Mucosa of stomach (tissue), 1 donor: Measurements from ENCODE around the gene NFKBIB.
A peak's percentile ranks its signal among the peaks of the same experiment; 100 is the strongest.
"Not testable (repeated sequence)": the region's sequence is repeated elsewhere in the genome, so short reads cannot be mapped to it uniquely, and the experiment has no call there.

Source experiments
- H3K27me3 ChIP-seq: one replicate; pipeline ENCODE4 v1.7.0; 2013; ENCODE audit warnings: mild to moderate bottlenecking, low read length; ENCODE audit not compliant: control insufficient read depth, insufficient read depth
- H3K36me3 ChIP-seq: one replicate; pipeline ENCODE4 v1.7.0; 2013; ENCODE audit warnings: low read length; ENCODE audit not compliant: control insufficient read depth, insufficient read depth
- H3K4me1 ChIP-seq: one replicate; pipeline ENCODE4 v1.7.0; 2013; ENCODE audit warnings: mild to moderate bottlenecking, low read length; ENCODE audit not compliant: control insufficient read depth, insufficient read depth
- H3K4me3 ChIP-seq: one replicate; pipeline ENCODE4 v1.7.0; 2013; ENCODE audit warnings: low read length
- H3K9ac ChIP-seq: one replicate; pipeline ENCODE4 v1.7.0; 2013; ENCODE audit warnings: mild to moderate bottlenecking, low read length, moderate library complexity
- H3K9me3 ChIP-seq: one replicate; pipeline ENCODE4 v1.7.0; 2013; ENCODE audit warnings: mild to moderate bottlenecking, low read length, moderate library complexity; ENCODE audit not compliant: control insufficient read depth
- donor health status: Pancreatic carcinoma.

NFKBIB gene

GRCh38 chr19:38862321-38863059 lies 37.3 kb upstream of the NFKBIB start:
- Histone ChIP-seq H3K27me3 (no peaks in the 10 kb centered on the region), H3K36me3 (no peaks in the 10 kb centered on the region), H3K4me1 (peaks cover 36% of the 10 kb centered on the region), H3K9me3 (no peaks in the 10 kb centered on the region), H3K4me3 (no peak overlapping the region), H3K9ac (no peak overlapping the region)

GRCh38 chr19:38867171-38867780 lies 32.5 kb upstream of the NFKBIB start:
- Histone ChIP-seq H3K27me3 (no peaks in the 10 kb centered on the region), H3K9me3 (no peaks in the 10 kb centered on the region), H3K9ac (no peak overlapping the region), H3K36me3 (no peaks in the 10 kb centered on the region), H3K4me1 (peaks cover 44% of the 10 kb centered on the region), H3K4me3 (no peak overlapping the region)

GRCh38 chr19:38868551-38868950 lies 31.2 kb upstream of the NFKBIB start:
- no peaks in the 10 kb centered on the region for H3K9me3 ChIP-seq
- H3K27me3 ChIP-seq = no peaks in the 10 kb centered on the region
- H3K36me3 ChIP-seq = no peaks in the 10 kb centered on the region
- H3K9ac ChIP-seq = no peak overlapping the region
- no peak overlapping the region for H3K4me3 ChIP-seq
- peaks cover 35% of the 10 kb centered on the region for H3K4me1 ChIP-seq

DNA sequence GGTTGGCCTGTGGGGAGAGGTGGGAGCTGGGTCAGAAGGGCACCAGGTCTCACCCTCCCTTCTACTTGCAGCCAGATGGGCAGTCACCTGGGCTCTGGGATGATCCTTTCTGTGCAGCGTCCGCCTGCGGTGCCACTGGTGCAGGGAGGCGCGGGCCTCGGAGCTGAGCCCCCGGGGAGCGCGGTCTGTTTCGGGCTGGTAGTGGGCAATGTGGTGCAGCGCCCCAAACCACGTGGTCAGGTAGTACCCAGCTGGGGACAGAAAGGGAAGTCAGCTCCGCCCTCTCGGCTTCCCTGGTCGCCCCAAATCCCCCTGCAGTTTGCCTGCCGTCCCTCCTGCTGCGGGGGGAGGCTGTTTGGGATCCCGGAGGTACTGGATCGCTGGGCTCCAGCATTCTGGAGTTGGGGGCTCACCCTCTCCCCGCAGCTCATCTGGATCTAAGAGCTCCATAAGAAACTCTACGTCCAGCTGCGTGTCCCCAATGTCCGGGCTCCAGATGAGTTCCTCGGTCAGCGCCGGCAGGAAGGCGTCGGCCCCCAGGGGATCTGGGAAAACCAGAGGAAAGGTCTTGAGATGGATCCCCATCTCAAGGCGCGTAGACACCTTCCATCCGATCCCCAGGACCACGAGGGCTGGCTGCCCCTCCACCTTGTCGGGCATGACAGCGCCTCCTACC lies 30.5 kb upstream of the NFKBIB start:
- peak overlapping the region; percentile 12 for H3K4me3 ChIP-seq
- peaks cover 34% of the 10 kb centered on the region for H3K4me1 ChIP-seq
- no peaks in the 10 kb centered on the region for H3K9me3 ChIP-seq

DNA sequence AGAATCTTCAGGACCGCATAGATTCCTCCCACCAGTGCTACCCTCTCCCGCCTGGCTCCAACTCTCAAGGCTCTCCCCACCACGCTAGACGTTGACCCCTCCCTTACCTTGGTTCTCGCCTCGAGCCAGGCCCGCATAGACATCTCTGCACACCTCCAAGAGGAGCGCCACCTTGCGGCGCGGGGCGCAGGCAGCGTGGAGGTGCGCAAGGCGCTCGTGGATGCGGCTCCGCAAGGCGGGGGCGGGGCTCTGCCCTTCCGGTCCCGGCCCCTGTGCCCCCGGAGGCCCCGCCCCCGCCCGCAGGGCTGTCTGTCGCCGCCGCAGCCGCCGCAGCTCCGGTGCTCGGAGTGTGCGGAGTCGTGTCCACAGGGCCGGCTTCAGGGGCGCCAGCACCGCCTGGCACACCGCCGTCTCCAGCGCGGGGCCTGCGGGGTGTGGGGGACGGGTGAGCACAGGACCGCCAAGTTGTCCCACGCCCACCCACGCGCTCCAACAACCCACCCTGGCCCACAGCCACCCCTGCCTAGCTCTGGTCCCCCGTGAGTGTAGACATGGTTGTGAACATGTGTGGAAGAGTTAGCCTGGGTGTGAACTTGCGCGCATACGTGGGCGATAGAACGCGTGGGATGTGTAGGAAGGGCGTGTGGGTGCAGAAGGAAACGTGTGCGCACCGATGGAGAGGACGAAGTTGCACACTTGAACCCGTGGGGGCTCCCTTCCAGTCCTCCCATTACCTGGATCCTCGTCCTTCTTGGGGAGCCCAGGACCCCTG lies 29.7 kb upstream of the NFKBIB start:
- no peaks in the 10 kb centered on the region for H3K36me3 ChIP-seq
- peak overlapping the region; percentile 12 for H3K4me3 ChIP-seq
- peak overlapping the region; percentile 66 for H3K9ac ChIP-seq
- H3K9me3 ChIP-seq = no peaks in the 10 kb centered on the region
- no peaks in the 10 kb centered on the region for H3K27me3 ChIP-seq
- peaks cover 27% of the 10 kb centered on the region for H3K4me1 ChIP-seq

More for the DNA sequence above, 30.5 kb upstream of the NFKBIB start:
- no peaks in the 10 kb centered on the region for H3K27me3 ChIP-seq
- peak overlapping the region; percentile 66 for H3K9ac ChIP-seq
- no peaks in the 10 kb centered on the region for H3K36me3 ChIP-seq

DNA sequence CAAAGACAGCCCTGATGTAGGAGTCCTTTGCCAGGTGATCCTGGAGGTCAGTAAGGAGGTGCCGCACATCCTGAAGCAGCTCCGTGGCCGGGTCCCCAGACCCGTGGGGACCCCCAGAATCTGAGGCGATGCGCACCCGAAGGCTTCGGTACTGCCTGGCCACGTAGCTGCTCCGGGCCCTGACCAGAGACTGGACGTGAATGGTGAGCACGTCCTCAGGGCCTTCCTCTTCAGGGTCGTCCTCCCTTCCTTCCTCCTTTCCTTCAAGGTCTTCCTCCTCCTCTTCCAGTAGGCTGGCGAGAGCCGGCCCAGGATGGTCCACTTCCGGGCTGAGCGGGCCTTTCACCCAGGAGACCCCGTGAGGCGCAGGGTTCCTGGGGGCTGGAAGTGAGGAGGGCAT lies 29.2 kb upstream of the NFKBIB start:
- Histone ChIP-seq H3K4me1 (peaks cover 21% of the 10 kb centered on the region), H3K36me3 (no peaks in the 10 kb centered on the region), H3K4me3 (no peak overlapping the region), H3K9ac (no peak overlapping the region), H3K27me3 (no peaks in the 10 kb centered on the region), H3K9me3 (no peaks in the 10 kb centered on the region)

GRCh38 chr19:38873400-38873799 lies 26.4 kb upstream of the NFKBIB start:
- not testable (repeated sequence) for H3K4me3 ChIP-seq, H3K9me3 ChIP-seq, H3K9ac ChIP-seq, H3K27me3 ChIP-seq, H3K36me3 ChIP-seq
- peaks cover 24% of the 10 kb centered on the region for H3K4me1 ChIP-seq

- Histone ChIP-seq H3K4me3 (no peak overlapping the region), H3K4me1 (peaks cover 12% of the 10 kb centered on the region), H3K36me3 (no peaks in the 10 kb centered on the region)
Measured at GRCh38 chr19:38875656-38876395, 23.9 kb upstream of the NFKBIB start.

GRCh38 chr19:38877781-38878574 lies 21.8 kb upstream of the NFKBIB start, which contains the start of gene RINL:
Gene RINL (minus strand): TSS chr19:38878275. CDS start chr19:38876742, 1,533 bp downstream.
- H3K4me3 ChIP-seq = no peak within 1 kb of the TSS
- H3K4me1 ChIP-seq = peaks cover 12% of the 10 kb centered on the region

More at GRCh38 chr19:38875656-38876395, 23.9 kb upstream of the NFKBIB start:
- Histone ChIP-seq H3K9ac (no peak overlapping the region), H3K27me3 (no peaks in the 10 kb centered on the region), H3K9me3 (no peaks in the 10 kb centered on the region)

GRCh38 chr19:38878575-38879399 lies 21.0 kb upstream of the NFKBIB start:
- H3K4me3 ChIP-seq = no peak overlapping the region
- no peaks in the 10 kb centered on the region for H3K9me3 ChIP-seq
- no peaks in the 10 kb centered on the region for H3K27me3 ChIP-seq
- peaks cover 12% of the 10 kb centered on the region for H3K4me1 ChIP-seq
- H3K36me3 ChIP-seq = no peaks in the 10 kb centered on the region
- peak overlapping the region; percentile 66 for H3K9ac ChIP-seq

More at GRCh38 chr19:38877781-38878574, 21.8 kb upstream of the NFKBIB start, which contains the start of gene RINL:
- Histone ChIP-seq H3K9ac (peak within 1 kb of the TSS; percentile 66), H3K27me3 (no peaks in the 10 kb centered on the region), H3K9me3 (no peaks in the 10 kb centered on the region), H3K36me3 (no peaks in the 10 kb centered on the region)
